Stomach (tissue), 4 donors: ENCODE data around the gene ASPN.

Source experiments
- EP300 ChIP-seq: sonication (generic); formaldehyde crosslinking; IDR thresholded peaks from one replicate; pipeline ENCODE4 v1.6.1; 2017; ENCODE audit warnings: antibody characterized with exemption
- POLR2A ChIP-seq, 4 donors: fragments of 450-650 bp; IDR thresholded peaks; one replicate each; pipeline ENCODE4 v1.6.1; 2016; ENCODE audit warnings: antibody characterized with exemption in 4 of 4, control low read depth in 2 of 4, mild to moderate bottlenecking in 1 of 4, moderate library complexity in 1 of 4
- POLR2AphosphoS5 ChIP-seq, 3 donors: sonication (generic); formaldehyde crosslinking; IDR thresholded peaks; one replicate each; pipeline ENCODE4 v1.6.1; 2016; ENCODE audit warnings: antibody characterized with exemption in 3 of 3
- TF ChIP-seq, protein P1 (sequence below), 7 experiments: fragments of 450-650 bp in 4 of 7; fragments of 200-600 bp in 3 of 7; sonication (generic) in 3 of 7; IDR thresholded peaks; one replicate each; pipeline ENCODE4 v1.5.1; 2016 to 2019; ENCODE audit warnings: antibody characterized with exemption in 7 of 7, control low read depth in 2 of 7, mild to moderate bottlenecking in 1 of 7

DNA sequence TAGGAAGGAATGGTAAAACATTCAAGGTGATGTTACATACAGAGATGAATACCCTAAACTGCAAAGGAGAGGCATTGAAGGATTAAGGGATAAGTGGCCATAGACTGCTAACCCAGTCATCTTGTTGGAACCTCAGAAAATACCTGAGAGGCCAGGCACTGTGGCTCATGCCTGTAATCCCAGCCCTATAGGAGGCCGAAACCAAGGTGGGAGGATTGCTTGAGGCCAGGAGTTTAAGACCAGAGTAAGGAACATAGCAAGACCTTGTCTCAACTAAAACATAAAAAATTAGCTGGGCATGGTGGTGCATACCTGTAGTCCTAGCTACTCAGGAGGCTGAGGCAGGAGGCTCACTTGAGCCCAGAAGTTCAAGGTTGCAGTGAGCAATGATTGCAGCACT, 42.6 kb upstream of the ASPN start:
- TF ChIP-seq, protein P1, sequence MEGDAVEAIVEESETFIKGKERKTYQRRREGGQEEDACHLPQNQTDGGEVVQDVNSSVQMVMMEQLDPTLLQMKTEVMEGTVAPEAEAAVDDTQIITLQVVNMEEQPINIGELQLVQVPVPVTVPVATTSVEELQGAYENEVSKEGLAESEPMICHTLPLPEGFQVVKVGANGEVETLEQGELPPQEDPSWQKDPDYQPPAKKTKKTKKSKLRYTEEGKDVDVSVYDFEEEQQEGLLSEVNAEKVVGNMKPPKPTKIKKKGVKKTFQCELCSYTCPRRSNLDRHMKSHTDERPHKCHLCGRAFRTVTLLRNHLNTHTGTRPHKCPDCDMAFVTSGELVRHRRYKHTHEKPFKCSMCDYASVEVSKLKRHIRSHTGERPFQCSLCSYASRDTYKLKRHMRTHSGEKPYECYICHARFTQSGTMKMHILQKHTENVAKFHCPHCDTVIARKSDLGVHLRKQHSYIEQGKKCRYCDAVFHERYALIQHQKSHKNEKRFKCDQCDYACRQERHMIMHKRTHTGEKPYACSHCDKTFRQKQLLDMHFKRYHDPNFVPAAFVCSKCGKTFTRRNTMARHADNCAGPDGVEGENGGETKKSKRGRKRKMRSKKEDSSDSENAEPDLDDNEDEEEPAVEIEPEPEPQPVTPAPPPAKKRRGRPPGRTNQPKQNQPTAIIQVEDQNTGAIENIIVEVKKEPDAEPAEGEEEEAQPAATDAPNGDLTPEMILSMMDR (IDR thresholded peaks at IDR 0.05), result no peak
- TF ChIP-seq POLR2A (IDR thresholded peaks at IDR 0.05) (no peak), POLR2AphosphoS5 (IDR thresholded peaks at IDR 0.05) (no peak), EP300 (no peak)
